BJ (cell line): ENCODE results near the gene DNAH1. TPM values are rescaled to one million over a fixed set of nuclear protein-coding genes. Genes with fewer than 3 reads are reported as not detected.
"Not testable (repeated sequence)": the region's sequence is repeated elsewhere in the genome, so short reads cannot be mapped to it uniquely, and the experiment has no call there.

Source experiments
- CTCF ChIA-PET: fragments of 350-600 bp; formaldehyde crosslinking; extraction: SDS; loops from one replicate; lab custom pipeline; 2021; ENCODE audit warnings: antibody characterized with exemption, inconsistent platforms; lab: Yijun Ruan, JAX
- POLR2A ChIA-PET: fragments of 300-600 bp; sonication (Branson Sonifier 250); formaldehyde crosslinking; extraction: SDS; loops from one replicate; lab custom pipeline; 2021; ENCODE audit warnings: antibody characterized with exemption; lab: Charles Lee
- DNase-seq: peaks from one replicate; pipeline ENCODE4 v3.0.0-alpha.2; 2011; ENCODE audit warnings: low read depth
- H3K27me3 ChIP-seq: 2 replicates; pipeline ENCODE4 v1.6.0; 2011; ENCODE audit warnings: low read length; ENCODE audit not compliant: control insufficient read depth, insufficient read depth
- H3K36me3 ChIP-seq: 2 replicates; pipeline ENCODE4 v1.5.1; 2011; ENCODE audit warnings: low read length; ENCODE audit not compliant: control insufficient read depth, insufficient read depth
- H3K4me3 ChIP-seq: 2 replicates; pipeline ENCODE4 v1.5.1; 2011; ENCODE audit warnings: low read depth, mild to moderate bottlenecking, control low read depth, low read length
- polyA plus RNA-seq: library from polyadenylated mRNA; depleted of rRNA; stranded (reverse); fragments of >200 nt; gene quantifications from 2 replicates; pipeline ENCODE4 v1.2.3, GENCODE V29; 2011
- TF ChIP-seq, protein P1 (sequence below): IDR thresholded peaks from 2 replicates; pipeline ENCODE4 v1.5.1; 2011; ENCODE audit warnings: low read depth, mild to moderate bottlenecking, control low read depth, inconsistent platforms, low read length, moderate library complexity; ENCODE audit not compliant: insufficient read depth

Gene DNAH1
- polyA plus RNA-seq, 1 experiment = 4.8 TPM

DNA sequence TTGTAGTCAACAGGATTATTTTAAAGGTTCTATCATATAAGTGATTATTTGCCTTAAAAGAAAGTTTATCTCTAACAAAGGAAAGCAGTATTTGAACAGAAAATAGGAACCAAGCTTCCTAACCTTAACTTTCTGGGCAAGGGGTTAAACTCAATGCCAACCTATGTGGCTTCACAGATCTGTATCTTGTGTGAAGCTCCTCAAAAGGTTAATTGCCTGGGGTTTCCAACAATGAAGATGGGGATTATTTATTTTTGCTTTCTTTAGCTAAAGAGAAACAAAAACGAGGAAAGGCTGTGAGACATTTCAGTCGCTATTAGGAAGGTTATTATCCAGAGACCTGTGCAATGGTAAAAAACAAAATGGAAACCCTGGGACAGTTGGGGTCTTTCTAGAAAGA is 36.5 kb upstream of the DNAH1 start:
- DNase-seq = no peak
- POLR2A ChIA-PET = interaction anchor here (0.6 to 2.0 kb wide), 2 partner anchors 8 to 223 kb away, joined by 9 to 19 read pairs; partner anchors contain the start of gene GLYCTK
- TF ChIP-seq, protein P1, sequence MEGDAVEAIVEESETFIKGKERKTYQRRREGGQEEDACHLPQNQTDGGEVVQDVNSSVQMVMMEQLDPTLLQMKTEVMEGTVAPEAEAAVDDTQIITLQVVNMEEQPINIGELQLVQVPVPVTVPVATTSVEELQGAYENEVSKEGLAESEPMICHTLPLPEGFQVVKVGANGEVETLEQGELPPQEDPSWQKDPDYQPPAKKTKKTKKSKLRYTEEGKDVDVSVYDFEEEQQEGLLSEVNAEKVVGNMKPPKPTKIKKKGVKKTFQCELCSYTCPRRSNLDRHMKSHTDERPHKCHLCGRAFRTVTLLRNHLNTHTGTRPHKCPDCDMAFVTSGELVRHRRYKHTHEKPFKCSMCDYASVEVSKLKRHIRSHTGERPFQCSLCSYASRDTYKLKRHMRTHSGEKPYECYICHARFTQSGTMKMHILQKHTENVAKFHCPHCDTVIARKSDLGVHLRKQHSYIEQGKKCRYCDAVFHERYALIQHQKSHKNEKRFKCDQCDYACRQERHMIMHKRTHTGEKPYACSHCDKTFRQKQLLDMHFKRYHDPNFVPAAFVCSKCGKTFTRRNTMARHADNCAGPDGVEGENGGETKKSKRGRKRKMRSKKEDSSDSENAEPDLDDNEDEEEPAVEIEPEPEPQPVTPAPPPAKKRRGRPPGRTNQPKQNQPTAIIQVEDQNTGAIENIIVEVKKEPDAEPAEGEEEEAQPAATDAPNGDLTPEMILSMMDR = no peak

GRCh38 chr3:52280050-52280461 is 36.1 kb upstream of the DNAH1 start:
- ChIA-PET CTCF (interaction anchor here (1.3 to 1.9 kb wide), 4 partner anchors 43 to 60 kb away, joined by 3 to 9 read pairs (median 4); no protein-coding TSS in a partner anchor), POLR2A (interaction anchor here (0.6 kb wide), 2 partner anchors 79 to 408 kb away, joined by 3 read pairs; no protein-coding TSS in a partner anchor)
- Histone ChIP-seq H3K4me3 (no peak overlapping the region), H3K36me3 (no peaks in the 10 kb centered on the region), H3K27me3 (no peaks in the 10 kb centered on the region)
- DNase-seq = no peak
- TF ChIP-seq, protein P1 = no peak

More for the DNA sequence above, 36.5 kb upstream of the DNAH1 start:
- no peaks in the 10 kb centered on the region for H3K27me3 ChIP-seq
- peaks cover under 1% of the 10 kb centered on the region; the same call in 1 of the 2 replicates for H3K36me3 ChIP-seq
- CTCF ChIA-PET = interaction anchor here (1.1 to 1.9 kb wide), 6 partner anchors 9 to 60 kb away, joined by 3 to 9 read pairs (median 4); no protein-coding TSS in a partner anchor
- no peak overlapping the region for H3K4me3 ChIP-seq

DNA sequence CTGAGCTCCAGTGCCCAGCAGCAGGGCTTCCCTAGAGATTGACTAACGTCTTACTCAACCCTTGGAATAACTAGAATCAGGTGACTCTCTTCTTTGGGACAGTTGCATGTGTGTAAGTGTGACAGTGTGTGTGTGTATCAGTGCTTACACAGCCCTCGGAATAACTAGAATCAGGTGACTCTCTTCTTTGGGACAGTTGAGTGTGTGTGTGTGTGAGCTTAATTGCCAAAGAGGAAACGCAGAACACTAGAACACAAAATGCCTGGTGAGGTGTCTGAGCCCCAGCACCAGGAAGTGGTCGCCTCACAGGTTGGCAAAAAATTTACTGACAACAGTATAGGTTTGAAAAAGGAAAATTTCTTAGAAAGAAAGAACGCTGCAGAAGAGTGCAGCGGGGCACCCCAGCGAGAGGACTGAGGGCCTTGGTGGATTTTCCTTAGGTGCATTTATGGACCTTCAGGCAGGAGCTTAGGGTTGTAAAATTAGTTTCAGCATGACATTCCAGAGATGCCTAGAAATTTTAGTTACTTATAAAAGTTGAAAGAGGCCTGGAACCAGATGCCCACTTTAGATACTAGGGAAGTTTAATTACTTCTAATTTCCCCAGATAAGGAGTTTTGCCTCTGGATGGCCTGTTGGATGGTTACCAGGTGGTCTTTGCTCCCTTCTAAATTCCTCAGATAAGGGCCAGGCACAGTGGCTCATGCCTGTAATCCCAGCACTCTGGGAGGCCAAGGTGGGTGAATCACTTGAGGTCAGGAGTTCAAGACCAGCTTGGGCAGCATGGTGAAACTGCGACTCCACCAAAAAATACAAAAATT is 33.9 kb upstream of the DNAH1 start:
- ChIA-PET CTCF (interaction anchor here (0.9 to 1.9 kb wide), 4 partner anchors 44 to 62 kb away, joined by 3 to 8 read pairs (median 4); partner anchors contain the start of gene TWF2), POLR2A (no interaction called here)
- H3K27me3 ChIP-seq = no peaks in the 10 kb centered on the region
- TF ChIP-seq, protein P1 = no peak
- no peaks in the 10 kb centered on the region; the same call in 1 of the 2 replicates for H3K36me3 ChIP-seq
- DNase-seq = no peak
- H3K4me3 ChIP-seq = no peak overlapping the region

DNA sequence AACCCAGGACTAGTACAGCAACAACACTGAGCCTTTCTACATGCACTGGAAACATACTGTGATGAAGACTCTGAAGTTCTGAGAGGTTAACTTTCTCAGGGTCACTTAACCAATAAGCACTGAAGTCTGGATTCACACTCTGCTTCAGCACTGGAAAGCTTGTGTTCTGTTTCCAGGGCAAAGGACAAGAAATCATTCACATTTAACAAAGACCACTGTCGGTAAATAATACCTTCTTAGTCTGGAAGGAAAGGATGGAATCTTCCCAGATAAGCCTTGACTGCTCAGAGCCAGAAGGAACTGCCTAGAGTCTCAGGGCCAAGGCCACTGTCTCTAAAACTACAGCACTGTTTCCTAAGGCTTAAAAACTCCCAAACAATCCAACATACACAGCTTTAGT is 32.8 kb upstream of the DNAH1 start:
- TF ChIP-seq, protein P1 = no peak
- Histone ChIP-seq H3K4me3 (no peak overlapping the region), H3K27me3 (no peaks in the 10 kb centered on the region), H3K36me3 (no peaks in the 10 kb centered on the region; the same call in 1 of the 2 replicates)
- ChIA-PET POLR2A (no interaction called here), CTCF (interaction anchor here (0.8 to 1.3 kb wide), 3 partner anchors 51 to 70 kb away, joined by 3 read pairs; no protein-coding TSS in a partner anchor)
- DNase-seq = no peak

DNA sequence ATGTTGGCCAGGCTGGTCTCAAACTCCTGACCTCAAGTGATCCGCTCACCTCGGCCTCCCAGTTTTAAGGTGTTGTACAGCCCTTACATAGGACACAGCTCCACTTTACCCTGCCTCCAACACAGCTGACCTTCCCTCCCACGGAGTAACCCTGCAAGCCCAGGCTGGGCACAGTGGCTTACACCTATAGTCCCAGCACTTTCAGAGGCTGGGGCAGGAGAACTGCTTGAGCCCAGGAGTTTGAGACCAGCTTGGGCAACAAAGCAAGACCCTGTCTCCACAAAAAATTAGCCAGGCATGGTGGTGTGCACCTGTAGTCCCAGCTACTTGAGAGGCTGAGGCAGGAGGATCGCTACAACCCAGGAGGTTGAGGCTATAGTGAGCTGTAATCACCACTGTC is 32.1 kb upstream of the DNAH1 start:
- H3K36me3 ChIP-seq, DNase-seq, H3K27me3 ChIP-seq, POLR2A ChIA-PET, H3K4me3 ChIP-seq: not testable (repeated sequence)
- CTCF ChIA-PET = interaction anchor here (0.8 to 1.3 kb wide), 4 partner anchors 52 to 69 kb away, joined by 3 read pairs; no protein-coding TSS in a partner anchor
